SK-N-MC (cell line): ENCODE results near the gene GP1BB.

Experiments used
- EZH2 ChIP-seq: fragments of 200-600 bp; sonication (generic); IDR thresholded peaks from one replicate; pipeline ENCODE4 v1.6.1; 2017; ENCODE audit warnings: antibody characterized with exemption
- FOXP2 ChIP-seq: optimal IDR thresholded peaks from 2 replicates; pipeline ENCODE3; 2011; ENCODE audit warnings: mild to moderate bottlenecking, moderate library complexity; ENCODE audit not compliant: insufficient read depth; ENCODE audit errors: extremely low read length, control extremely low read depth
- POLR2AphosphoS5 ChIP-seq: IDR thresholded peaks from 2 replicates; pipeline ENCODE4 v1.6.1; 2012; ENCODE audit warnings: mild to moderate bottlenecking, low read depth, low read length, borderline replicate concordance

GRCh38 chr22:19739911-19740449, 16.6 kb downstream of the GP1BB start:
- no peak for TF ChIP-seq POLR2AphosphoS5
- TF ChIP-seq EZH2, result no peak
- TF ChIP-seq FOXP2, result no peak
